Mesenchymal stem cell (in vitro differentiated cells and primary cell): ENCODE results near the gene PRKCB.

Experiments
- DNase-seq: peaks from one replicate; pipeline ENCODE4 v3.0.0-alpha.2; 2013
- H2AFZ ChIP-seq: one replicate; pipeline ENCODE4 v1.6.1; 2013; ENCODE audit warnings: low read depth, mild to moderate bottlenecking, control low read depth, inconsistent platforms, low read length, moderate library complexity
- H2AK5ac ChIP-seq: 2 replicates; pipeline ENCODE4 v1.6.1; 2013; ENCODE audit warnings: low read length, moderate library complexity, mild to moderate bottlenecking, inconsistent platforms; ENCODE audit not compliant: severe bottlenecking
- H2BK120ac ChIP-seq: one replicate; pipeline ENCODE4 v1.6.1; 2013; ENCODE audit warnings: low read depth, mild to moderate bottlenecking, inconsistent platforms, low read length, moderate library complexity
- H2BK12ac ChIP-seq, 2 experiments: one replicate each; pipeline ENCODE4 v1.6.1; 2013; ENCODE audit warnings: inconsistent platforms in 2 of 2, low read length in 2 of 2, mild to moderate bottlenecking in 2 of 2, moderate library complexity in 2 of 2, control low read depth in 1 of 2
- H2BK15ac ChIP-seq: one replicate; pipeline ENCODE4 v1.6.1; 2013; ENCODE audit warnings: mild to moderate bottlenecking, low read depth, inconsistent platforms; ENCODE audit not compliant: poor library complexity, severe bottlenecking
- H2BK5ac ChIP-seq: 2 replicates; pipeline ENCODE4 v1.6.1; 2013; ENCODE audit warnings: low read depth, mild to moderate bottlenecking, low read length, control low read depth, inconsistent platforms; ENCODE audit not compliant: poor library complexity, severe bottlenecking
- H3K14ac ChIP-seq, 2 experiments: one replicate each; pipeline ENCODE4 v1.6.1; 2013; ENCODE audit warnings: inconsistent platforms in 2 of 2, low read length in 2 of 2, control low read depth in 1 of 2, mild to moderate bottlenecking in 1 of 2, moderate library complexity in 1 of 2
- H3K18ac ChIP-seq, 2 experiments: one replicate each; pipeline ENCODE4 v1.6.1; 2013; ENCODE audit warnings: inconsistent platforms in 2 of 2, low read length in 2 of 2, control low read depth in 1 of 2, low read depth in 1 of 2, mild to moderate bottlenecking in 1 of 2
- H3K23ac ChIP-seq, 2 experiments: one replicate each; pipeline ENCODE4 v1.6.1; 2013; ENCODE audit warnings: inconsistent platforms in 2 of 2, low read length in 2 of 2, mild to moderate bottlenecking in 2 of 2, moderate library complexity in 2 of 2, control low read depth in 1 of 2
- H3K27ac ChIP-seq: 2 replicates; pipeline ENCODE4 v1.5.1; 2013; ENCODE audit warnings: mild to moderate bottlenecking, moderate library complexity, low read length, control low read depth, inconsistent platforms; ENCODE audit not compliant: poor library complexity, severe bottlenecking
- H3K27me3 ChIP-seq, 2 experiments: 2 replicates each; pipeline versions ENCODE4 v1.6.1 to v1.7.0; 2013; ENCODE audit warnings: low read length in 2 of 2, mild to moderate bottlenecking in 2 of 2, moderate library complexity in 2 of 2, control low read depth in 1 of 2, inconsistent platforms in 1 of 2; ENCODE audit not compliant: control insufficient read depth in 1 of 2, insufficient read depth in 1 of 2
- H3K36me3 ChIP-seq, 2 experiments: 2 replicates each; pipeline versions ENCODE4 v1.6.1 to v1.7.0; 2013; ENCODE audit warnings: low read length in 2 of 2, control low read depth in 1 of 2, inconsistent platforms in 1 of 2, low read depth in 1 of 2, mild to moderate bottlenecking in 1 of 2; ENCODE audit not compliant: insufficient read depth in 2 of 2, control insufficient read depth in 1 of 2
- H3K4ac ChIP-seq, 2 experiments: one replicate each; pipeline ENCODE4 v1.6.1; 2013; ENCODE audit warnings: inconsistent platforms in 2 of 2, low read length in 2 of 2, mild to moderate bottlenecking in 2 of 2, moderate library complexity in 2 of 2, control low read depth in 1 of 2, low read depth in 1 of 2
- H3K4me1 ChIP-seq: 2 replicates; pipeline ENCODE4 v1.6.1; 2013; ENCODE audit warnings: low read depth, low read length, control low read depth; ENCODE audit not compliant: control insufficient read depth, insufficient read depth
- H3K4me2 ChIP-seq: 2 replicates; pipeline ENCODE4 v1.6.1; 2013; ENCODE audit warnings: low read length, mild to moderate bottlenecking, inconsistent platforms; ENCODE audit not compliant: poor library complexity, severe bottlenecking
- H3K4me3 ChIP-seq, 2 experiments: 2 replicates each; pipeline versions ENCODE4 v1.5.1 to v1.7.0; 2013; ENCODE audit warnings: low read length in 2 of 2, mild to moderate bottlenecking in 2 of 2, control low read depth in 1 of 2, low read depth in 1 of 2; ENCODE audit not compliant: insufficient read depth in 1 of 2
- H3K79me1 ChIP-seq: replicated peaks from 2 replicates; pipeline ENCODE4 v1.6.1; 2013; ENCODE audit warnings: mild to moderate bottlenecking, control low read depth, low read length, inconsistent platforms; ENCODE audit not compliant: poor library complexity, severe bottlenecking
- H3K9ac ChIP-seq: 2 replicates; pipeline ENCODE4 v1.7.0; 2013; ENCODE audit warnings: mild to moderate bottlenecking, low read length, moderate library complexity
- H3K9me3 ChIP-seq: 2 replicates; pipeline ENCODE4 v1.7.0; 2013; ENCODE audit warnings: mild to moderate bottlenecking, low read length; ENCODE audit not compliant: control insufficient read depth
- H4K8ac ChIP-seq: one replicate; pipeline ENCODE4 v1.6.1; 2013; ENCODE audit warnings: inconsistent platforms, mild to moderate bottlenecking, low read length, moderate library complexity
- H4K91ac ChIP-seq: one replicate; pipeline ENCODE4 v1.6.1; 2013; ENCODE audit warnings: mild to moderate bottlenecking, low read length, inconsistent platforms
- WGBS: methylation state at CpG from one replicate; pipeline ENCODE4 v1.1.7; 2013; ENCODE audit warnings: mixed read lengths; 5-methylcytosine and 5-hydroxymethylcytosine counted together

Gene PRKCB

DNA sequence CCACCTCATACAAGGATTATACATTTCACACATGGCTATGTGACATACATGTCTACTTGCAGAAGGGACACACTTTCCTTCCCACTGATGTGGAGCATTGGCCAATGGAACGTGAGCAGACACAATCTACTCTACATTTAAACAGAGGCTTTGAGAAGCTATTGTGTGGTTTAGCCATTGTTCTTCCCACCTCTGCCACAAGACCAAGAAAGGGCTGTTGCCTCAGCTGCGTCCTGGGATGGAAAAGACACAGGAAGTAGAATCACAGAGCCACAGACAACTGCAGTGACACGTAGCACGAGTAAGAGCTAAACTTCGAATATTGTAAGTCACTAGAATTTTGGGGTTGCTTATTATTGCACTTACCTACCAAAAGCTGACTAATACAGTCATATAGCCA is 33.3 kb downstream of the PRKCB start:
- H3K9me3 ChIP-seq, result no peaks in the 10 kb centered on the region
- no peak overlapping the region for H3K23ac ChIP-seq
- H2AK5ac ChIP-seq, result no peak overlapping the region
- H4K91ac ChIP-seq, result no peak overlapping the region
- no peak overlapping the region for H4K8ac ChIP-seq
- no peak overlapping the region for H3K18ac ChIP-seq
- no peaks in the 10 kb centered on the region for H3K4me1 ChIP-seq
- no peak overlapping the region for H3K9ac ChIP-seq
- whole genome bisulfite sequencing, result 59% methylated on average over 5 of the region's 5 CpGs
- H3K4me3 ChIP-seq, result no peak overlapping the region
- H2BK15ac ChIP-seq, result no peak overlapping the region
- no peak overlapping the region for H2BK5ac ChIP-seq
- no peak overlapping the region for H3K14ac ChIP-seq
- H3K79me1 ChIP-seq, result no peaks in the 10 kb centered on the region
- H3K27ac ChIP-seq, result no peak overlapping the region
- no peak overlapping the region for H3K4ac ChIP-seq
- DNase-seq, result no peak
- no peak overlapping the region for H3K4me2 ChIP-seq
- peaks cover 0 to 13% of the 10 kb centered on the region in 2 experiments for H3K27me3 ChIP-seq
- H2BK12ac ChIP-seq, result no peak overlapping the region
- H2AFZ ChIP-seq, result no peak overlapping the region
- no peak overlapping the region for H2BK120ac ChIP-seq
- no peaks in the 10 kb centered on the region for H3K36me3 ChIP-seq

DNA sequence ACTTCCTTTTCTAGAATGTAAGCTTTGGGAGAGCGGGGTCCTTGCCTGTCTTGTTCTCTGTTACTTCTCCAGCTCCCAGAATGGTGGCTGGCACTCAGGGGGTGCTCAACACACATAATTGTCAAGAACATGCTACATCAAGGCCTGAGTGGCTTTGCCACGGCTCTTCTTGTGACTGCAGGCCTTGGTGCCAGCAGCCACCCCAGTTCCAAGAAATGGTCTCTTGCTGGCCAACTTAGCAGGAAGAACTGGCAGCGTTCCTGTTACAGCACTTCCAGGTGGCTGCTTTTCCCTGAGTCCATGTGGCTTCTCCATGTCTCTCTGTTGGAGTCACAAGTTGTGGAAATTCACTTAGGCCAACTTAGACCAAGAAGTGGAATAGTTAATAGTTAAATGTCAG is 36.1 kb downstream of the PRKCB start:
- H4K91ac ChIP-seq, result no peak overlapping the region
- H3K9me3 ChIP-seq, result no peaks in the 10 kb centered on the region
- no peak overlapping the region for H3K4ac ChIP-seq
- H2BK15ac ChIP-seq, result no peak overlapping the region
- H3K36me3 ChIP-seq, result no peaks in the 10 kb centered on the region
- WGBS, result 50% methylated on average over 3 of the region's 3 CpGs
- no peaks in the 10 kb centered on the region for H3K79me1 ChIP-seq
- no peaks in the 10 kb centered on the region for H3K4me1 ChIP-seq
- no peak for DNase-seq
- H3K4me3 ChIP-seq, result no peak overlapping the region
- H3K23ac ChIP-seq, result no peak overlapping the region
- no peak overlapping the region for H3K4me2 ChIP-seq
- no peak overlapping the region for H3K18ac ChIP-seq
- no peaks in the 10 kb centered on the region for H3K27me3 ChIP-seq
- no peak overlapping the region for H3K14ac ChIP-seq
- H4K8ac ChIP-seq, result no peak overlapping the region
- no peak overlapping the region for H2BK5ac ChIP-seq
- H3K9ac ChIP-seq, result no peak overlapping the region
- no peak overlapping the region for H2BK120ac ChIP-seq
- no peak overlapping the region for H2AFZ ChIP-seq
- H2AK5ac ChIP-seq, result no peak overlapping the region
- H2BK12ac ChIP-seq, result no peak overlapping the region
- H3K27ac ChIP-seq, result no peak overlapping the region

DNA sequence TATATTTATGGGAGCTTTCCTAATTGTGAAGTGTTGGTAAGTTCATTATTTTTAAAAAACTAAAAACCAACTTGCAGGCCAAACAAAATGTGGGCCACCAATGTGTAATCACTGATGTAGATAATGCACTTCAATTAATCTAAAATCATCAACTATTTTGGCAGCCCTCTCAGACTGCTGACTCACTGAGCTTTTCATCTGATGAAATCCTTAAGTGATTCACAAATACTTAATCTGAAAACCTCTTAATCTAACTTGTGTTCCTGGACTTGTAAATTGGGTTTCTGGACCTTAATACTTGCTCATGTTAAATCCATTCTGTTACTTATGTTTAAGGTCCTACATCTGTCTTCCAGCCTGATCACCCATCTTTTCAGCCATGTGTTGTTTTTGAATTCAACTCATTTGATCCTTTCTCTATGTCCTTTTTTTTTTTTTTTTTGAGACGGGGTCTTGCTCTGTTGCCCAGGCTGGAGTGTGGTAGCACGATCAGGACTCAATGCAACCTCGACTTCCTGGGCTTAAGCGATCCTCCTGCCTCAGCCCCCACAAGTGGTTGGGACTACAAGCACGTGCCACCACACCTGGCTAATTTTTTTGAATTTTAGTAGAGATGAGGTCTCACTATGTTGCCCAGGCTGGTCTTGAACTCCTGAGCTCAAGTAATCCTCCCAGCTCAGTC is 39.0 kb downstream of the PRKCB start:
- Histone ChIP-seq H3K18ac (no peak overlapping the region), H3K4me1 (no peaks in the 10 kb centered on the region), H3K9ac (no peak overlapping the region), H3K79me1 (no peaks in the 10 kb centered on the region), H2BK15ac (no peak overlapping the region), H3K4me2 (no peak overlapping the region), H2AFZ (no peak overlapping the region), H2BK120ac (no peak overlapping the region), H3K14ac (no peak overlapping the region), H3K27me3 (no peaks in the 10 kb centered on the region), H3K27ac (no peak overlapping the region), H3K4ac (no peak overlapping the region), H3K36me3 (no peaks in the 10 kb centered on the region), H2BK12ac (no peak overlapping the region), H3K9me3 (no peaks in the 10 kb centered on the region), H2BK5ac (no peak overlapping the region), H3K4me3 (no peak overlapping the region), H2AK5ac (no peak overlapping the region), H4K8ac (no peak overlapping the region), H4K91ac (no peak overlapping the region), H3K23ac (no peak overlapping the region)
- 79% methylated on average over 4 of the region's 5 CpGs for WGBS
- no peak for DNase-seq

DNA sequence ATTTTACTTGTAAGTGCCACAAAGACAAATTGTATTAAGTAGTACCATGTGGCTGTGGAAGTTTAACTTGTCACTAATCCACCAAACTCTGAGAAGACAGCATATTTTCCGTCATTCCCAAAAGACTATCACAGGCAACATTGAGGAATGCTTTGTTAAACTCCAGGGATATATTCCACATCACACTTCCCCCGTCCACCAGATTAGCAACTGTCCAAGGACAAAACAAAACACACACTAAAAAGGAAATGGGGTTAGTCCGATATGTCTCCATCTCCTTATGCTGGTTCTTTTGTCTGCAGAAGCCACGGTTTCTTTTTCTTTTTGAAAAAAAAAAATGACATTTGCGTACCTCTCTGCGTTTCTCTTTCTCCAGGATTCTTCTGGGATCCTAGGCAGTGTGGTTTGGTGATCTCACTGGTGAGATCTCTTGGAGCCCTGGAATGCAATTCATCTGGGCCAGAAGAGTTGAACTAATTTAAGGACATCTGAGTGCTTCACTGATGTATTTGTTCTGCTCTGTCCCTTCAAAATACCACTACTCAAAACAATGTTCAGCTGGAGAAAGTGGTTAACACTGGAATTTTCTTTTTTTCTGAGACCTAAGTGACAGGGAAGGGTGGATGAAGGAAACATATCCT is 40.6 kb downstream of the PRKCB start:
- H3K23ac ChIP-seq, result no peak overlapping the region
- no peak overlapping the region for H3K4me3 ChIP-seq
- no peak overlapping the region for H2BK12ac ChIP-seq
- no peak overlapping the region for H3K4ac ChIP-seq
- no peak overlapping the region for H3K27ac ChIP-seq
- H3K18ac ChIP-seq, result no peak overlapping the region
- H3K9ac ChIP-seq, result no peak overlapping the region
- no peak overlapping the region for H2BK120ac ChIP-seq
- no peak for DNase-seq
- H3K36me3 ChIP-seq, result no peaks in the 10 kb centered on the region
- H3K4me1 ChIP-seq, result no peaks in the 10 kb centered on the region
- 55% methylated on average over 4 of the region's 6 CpGs for WGBS
- no peak overlapping the region for H2BK15ac ChIP-seq
- H3K27me3 ChIP-seq, result peaks cover 0 to 6% of the 10 kb centered on the region in 2 experiments
- no peak overlapping the region for H4K8ac ChIP-seq
- H2AK5ac ChIP-seq, result no peak overlapping the region
- no peaks in the 10 kb centered on the region for H3K79me1 ChIP-seq
- no peak overlapping the region for H4K91ac ChIP-seq
- H3K14ac ChIP-seq, result no peak overlapping the region
- H3K9me3 ChIP-seq, result no peaks in the 10 kb centered on the region
- no peak overlapping the region for H2AFZ ChIP-seq
- no peak overlapping the region for H2BK5ac ChIP-seq
- H3K4me2 ChIP-seq, result no peak overlapping the region
